NCI-H82 (cell line): ENCODE measurements around the gene ARL4A.

Experiments used
- DNase-seq: peaks from one replicate; lab custom pipeline; 2025; lab: John Stamatoyannopoulos, UW

The ARL4A gene

GRCh38 chr7:12701433-12701832 lies 14.0 kb downstream of the ARL4A start:
- DNase-seq: no peak

DNA sequence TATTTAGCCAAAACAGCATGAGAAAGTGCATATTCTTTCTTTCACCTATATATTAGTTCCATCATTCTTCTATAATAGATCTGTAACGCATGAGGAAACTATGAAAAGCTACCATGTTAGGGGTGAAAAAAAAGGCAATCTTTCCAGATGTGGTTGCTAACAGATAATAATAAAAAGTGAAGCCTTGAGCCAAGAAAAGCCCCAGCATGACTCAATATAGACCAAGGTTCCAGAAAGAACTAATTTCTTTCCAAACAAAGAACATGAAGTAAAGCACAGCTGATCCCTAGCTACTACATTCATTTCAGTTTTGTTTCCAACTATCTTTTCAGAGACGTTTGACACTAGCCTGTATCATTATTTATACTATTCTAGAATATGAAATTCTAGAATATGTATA lies 16.4 kb downstream of the ARL4A start:
- no peak for DNase-seq

DNA sequence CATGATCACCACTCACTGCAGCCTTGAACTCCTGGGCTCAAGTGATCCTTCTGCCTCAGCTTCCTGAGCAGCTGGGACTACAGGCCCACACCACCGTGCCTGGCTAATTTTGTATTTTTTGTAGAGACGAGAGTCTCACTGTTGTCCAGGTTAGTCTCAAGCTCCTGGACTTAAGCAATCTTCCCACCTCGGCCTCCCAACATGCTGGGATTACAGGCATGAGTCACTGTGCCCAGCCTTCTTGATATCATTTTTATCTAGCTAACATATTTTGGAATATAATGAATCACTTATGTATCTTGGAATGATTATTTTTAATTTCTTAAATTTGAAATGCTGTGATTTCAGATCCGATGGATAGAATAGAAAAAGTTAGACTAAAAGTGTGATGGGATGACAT lies 18.4 kb downstream of the ARL4A start:
- no peak for DNase-seq

DNA sequence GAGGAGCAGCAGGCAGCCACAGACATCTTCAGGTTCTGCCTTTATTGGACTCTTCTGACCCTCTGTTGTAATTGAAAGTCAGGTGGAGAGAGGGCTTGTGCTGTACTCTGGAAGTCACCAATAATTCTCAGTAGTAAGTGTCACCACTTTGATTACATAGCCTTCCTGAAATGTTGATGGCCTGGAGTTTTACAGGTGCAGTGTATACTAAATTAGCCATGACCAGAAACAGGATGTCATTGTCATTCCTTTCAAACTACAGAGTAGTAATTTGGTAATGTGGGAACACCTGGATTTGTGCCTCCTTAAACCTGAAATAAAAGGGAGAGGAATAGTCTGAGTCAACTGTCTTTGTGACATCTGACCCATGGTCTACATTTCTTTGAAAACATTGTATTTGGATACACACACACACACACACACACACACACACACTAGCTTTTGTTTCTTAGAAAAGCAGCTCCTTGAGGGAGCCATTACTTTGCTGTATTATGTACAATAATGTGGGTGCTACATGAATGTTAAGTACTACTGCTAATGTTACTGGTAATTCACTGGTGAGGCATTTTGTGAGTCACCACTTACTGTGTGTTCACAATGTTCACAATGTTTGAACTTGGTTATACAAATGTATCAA lies 19.6 kb downstream of the ARL4A start:
- no peak for DNase-seq

GRCh38 chr7:12708314-12708713 lies 20.9 kb downstream of the ARL4A start:
- no peak for DNase-seq

DNA sequence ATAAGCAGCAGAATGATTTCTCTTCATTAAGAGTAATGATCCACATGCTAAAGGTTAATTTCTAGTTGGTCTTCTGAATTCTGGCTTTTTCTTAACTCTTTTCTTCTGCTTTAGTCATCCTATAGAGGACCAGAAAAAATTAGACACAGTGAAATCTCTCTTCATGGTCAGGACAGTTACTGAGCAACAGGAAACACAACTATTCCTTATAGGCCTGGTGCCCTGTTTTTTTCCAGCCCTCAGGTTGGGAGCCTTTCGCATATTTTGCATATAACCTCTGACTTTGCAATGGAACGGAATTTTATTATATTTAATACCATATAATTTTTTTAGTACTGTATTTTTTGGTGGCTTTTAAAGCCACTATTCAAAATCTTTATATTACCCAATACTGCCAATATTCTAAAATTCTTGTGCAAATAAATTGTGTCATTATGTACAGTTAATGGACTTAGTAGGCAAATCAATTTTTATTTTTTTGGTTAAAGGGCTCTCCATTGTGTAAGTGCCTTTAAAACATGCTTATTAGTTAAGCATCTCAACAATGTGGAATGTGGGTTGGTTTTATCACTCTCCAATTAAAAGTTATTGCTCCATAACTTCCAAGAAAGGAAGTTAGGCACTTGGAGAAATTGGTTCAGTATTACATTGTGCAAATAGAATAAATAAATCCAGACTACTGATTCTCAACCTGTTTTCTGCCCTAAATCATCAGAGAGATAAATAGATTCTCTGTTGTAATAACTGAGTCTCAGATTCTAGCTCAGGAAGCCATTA lies 22.5 kb downstream of the ARL4A start:
- DNase-seq: no peak

GRCh38 chr7:12711124-12711523 lies 23.7 kb downstream of the ARL4A start:
- DNase-seq: no peak

DNA sequence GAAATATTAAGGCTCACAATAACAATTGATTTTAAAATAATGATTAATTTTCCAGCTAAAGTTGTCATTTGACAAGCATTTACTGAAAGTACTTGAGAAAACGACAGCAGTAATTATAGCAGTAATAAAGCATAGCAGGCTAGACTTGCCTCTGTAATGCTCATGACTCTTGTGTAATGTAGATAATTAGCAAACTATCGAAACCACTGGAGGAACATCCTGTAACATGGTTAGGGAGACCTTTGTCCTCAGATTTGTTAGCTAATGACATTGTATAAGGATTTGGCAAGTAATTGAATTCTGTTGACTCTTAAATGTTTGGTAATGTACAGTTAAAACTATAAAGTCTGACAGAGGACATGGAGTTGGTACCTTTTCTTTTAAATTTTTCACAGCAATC lies 24.8 kb downstream of the ARL4A start:
- DNase-seq: no peak

GRCh38 chr7:12713625-12714378 lies 26.4 kb downstream of the ARL4A start:
- no peak for DNase-seq

DNA sequence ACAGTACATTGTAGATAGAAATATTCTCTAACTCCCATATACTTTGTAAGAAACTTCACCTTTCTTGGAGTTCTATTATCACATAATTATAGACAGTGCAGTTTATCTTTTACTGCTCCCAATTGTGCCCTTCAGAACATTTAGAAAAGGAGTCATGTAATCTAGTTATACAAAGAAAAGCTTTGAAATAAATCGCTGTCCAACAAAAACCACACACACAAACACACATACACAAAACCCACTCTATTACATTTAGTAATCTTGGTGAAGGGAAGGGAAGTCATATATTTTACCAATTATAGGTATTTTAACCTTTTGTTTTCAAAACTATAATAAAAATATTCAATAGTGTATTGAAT lies 26.9 kb downstream of the ARL4A start:
- no peak for DNase-seq

DNA sequence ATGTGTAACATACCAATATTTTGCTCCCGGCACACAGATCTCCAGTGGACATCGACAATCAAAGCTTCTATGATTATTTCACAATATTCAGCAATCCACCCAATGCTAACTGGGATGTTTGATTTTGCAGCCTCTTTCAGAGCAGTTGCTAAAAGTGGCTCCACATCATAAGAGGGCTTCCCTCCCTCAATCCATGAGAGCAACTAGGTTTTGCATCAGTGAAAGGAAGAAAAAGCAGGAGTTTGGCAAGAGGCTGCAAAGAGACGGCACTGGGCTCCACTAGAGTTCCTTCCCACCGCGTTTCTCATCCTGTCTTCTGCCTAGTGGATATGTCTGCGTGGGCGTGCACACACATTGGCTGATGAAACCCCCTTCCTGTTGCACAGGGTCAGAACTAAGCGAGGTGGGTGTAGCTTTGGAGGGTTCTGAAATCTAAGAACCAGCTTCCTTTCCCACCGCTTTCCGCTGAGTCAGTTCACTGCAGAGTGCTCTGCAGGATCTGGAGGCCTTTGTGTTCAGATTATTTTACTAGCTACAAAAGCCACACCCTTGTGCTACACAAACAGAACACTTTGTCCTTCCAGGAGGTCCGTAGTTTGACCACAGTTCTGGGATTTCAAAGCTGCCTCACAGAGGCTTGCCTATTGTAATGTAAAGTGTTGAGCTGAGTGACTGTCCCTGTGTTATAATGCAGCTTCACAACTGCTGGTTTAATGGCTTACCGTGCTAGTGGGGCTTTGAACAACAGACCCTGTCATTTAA lies 28.1 kb downstream of the ARL4A start:
- DNase-seq: no peak

- DNase-seq: peak; percentile 41
Measured at GRCh38 chr7:12716134-12716681, 28.8 kb downstream of the ARL4A start.

DNA sequence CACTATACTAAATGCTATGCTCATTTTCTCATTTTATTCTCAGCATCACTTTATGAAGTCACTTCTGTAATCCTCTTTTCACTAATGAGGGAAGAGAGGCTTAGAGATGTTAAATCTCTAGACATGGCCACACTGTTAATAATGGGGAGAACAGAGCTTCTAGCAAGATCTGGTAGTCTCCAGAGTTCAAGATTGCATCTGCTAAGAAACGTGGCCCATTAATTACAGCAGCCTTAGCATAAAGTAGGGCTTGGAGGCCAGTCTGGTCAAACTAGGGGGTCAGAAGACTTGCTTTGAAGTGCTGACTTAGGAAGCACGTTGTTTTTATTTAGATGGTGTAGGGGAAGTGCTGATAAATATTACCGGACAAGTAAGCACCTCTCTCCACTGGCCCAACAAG lies 29.3 kb downstream of the ARL4A start:
- DNase-seq: peak; percentile 71

DNA sequence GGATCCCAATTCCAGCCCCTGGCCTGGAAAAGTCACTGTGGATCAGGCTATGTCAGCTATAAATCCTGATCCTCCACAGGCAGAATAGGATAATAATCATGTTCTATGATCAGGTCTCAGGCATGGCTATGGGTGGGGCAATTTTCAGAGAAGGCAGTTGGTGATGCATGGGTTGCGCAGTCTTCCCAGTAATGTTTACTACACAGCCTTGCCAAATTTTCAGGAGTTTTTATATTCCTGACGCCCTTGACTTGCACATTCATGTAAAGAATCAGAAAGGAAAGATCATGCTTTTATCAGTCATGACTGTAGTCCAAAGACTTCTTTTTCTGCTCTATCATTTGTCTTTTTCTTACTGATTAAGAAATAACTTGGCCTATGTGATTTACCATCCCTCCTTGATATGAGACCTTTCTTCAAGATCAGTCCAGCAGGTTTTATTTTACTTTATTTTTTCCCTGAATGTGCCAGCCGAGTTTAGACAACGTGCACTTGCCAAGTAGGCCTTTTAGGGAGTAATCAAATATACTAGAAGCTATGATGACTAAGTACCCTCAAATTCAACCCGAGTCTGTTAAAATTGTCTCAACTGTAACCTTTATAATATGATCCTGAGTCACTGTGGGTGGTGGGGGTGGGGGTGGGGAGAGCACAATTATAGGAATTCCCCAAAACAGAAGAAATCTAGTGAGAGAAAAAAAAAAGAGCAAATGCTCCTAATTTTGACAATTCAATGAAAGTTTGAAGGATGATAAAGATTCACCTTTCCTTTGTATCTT lies 31.9 kb downstream of the ARL4A start:
- no peak for DNase-seq

DNA sequence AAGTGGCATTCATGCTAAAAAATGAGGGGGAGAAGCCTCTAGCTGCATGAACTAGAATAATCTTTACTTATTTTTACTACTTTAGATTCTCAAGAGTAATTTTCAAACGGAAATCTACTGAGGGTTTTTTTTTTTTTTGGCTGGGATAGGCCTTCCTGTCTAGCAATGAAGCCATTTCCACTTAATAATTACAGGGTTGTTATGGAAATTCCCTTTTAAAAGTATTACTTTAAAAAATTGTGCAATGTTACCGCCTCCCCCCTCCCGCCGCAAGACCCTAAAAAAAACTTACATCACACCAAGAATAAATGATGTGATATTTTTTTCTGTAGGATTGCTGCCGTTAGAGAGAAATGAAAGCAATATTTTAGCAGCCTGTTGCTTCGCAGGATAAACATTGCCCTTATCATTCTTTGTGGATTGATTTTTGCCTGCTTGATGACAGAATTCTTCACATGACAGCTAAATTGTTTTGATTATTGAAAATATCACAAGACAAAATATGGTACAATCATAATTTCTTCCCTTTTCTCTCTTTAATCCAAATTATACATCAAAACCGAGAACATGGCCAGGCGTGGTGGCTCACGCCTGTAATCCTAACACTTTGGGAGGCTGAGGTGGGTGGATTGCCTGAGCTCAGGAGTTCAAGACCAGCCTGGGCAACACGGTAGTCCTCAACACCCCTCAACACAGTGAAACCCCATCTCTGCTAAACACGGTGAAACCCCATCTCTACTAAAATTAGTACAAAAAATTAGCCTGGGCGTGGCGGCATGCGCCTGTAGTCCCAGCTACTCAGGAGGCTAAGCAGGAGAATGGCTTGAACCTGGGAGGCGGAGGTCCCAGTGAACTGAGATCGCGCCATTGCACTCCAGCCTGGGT lies 32.8 kb downstream of the ARL4A start:
- no peak for DNase-seq

- no peak for DNase-seq
Measured at GRCh38 chr7:12721286-12721830, 33.9 kb downstream of the ARL4A start.

DNA sequence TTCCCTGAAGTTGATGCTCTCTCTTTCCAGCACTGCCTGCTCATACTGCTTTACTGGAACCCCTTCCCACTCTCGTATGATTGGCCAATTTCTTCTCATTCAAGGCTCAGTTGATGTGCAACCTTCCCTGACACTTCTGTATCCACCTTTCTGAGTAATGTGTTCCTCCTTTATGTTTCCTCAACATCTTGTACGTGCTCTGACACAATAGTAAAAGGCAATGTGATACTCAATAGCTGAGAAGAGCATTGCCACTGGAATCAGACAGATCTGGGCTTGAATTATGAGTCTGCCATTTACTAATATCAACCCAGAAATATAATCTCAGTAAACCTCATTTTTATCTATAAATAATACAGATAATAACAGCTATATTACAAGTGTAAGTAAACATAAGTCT lies 34.7 kb downstream of the ARL4A start:
- DNase-seq: no peak

DNA sequence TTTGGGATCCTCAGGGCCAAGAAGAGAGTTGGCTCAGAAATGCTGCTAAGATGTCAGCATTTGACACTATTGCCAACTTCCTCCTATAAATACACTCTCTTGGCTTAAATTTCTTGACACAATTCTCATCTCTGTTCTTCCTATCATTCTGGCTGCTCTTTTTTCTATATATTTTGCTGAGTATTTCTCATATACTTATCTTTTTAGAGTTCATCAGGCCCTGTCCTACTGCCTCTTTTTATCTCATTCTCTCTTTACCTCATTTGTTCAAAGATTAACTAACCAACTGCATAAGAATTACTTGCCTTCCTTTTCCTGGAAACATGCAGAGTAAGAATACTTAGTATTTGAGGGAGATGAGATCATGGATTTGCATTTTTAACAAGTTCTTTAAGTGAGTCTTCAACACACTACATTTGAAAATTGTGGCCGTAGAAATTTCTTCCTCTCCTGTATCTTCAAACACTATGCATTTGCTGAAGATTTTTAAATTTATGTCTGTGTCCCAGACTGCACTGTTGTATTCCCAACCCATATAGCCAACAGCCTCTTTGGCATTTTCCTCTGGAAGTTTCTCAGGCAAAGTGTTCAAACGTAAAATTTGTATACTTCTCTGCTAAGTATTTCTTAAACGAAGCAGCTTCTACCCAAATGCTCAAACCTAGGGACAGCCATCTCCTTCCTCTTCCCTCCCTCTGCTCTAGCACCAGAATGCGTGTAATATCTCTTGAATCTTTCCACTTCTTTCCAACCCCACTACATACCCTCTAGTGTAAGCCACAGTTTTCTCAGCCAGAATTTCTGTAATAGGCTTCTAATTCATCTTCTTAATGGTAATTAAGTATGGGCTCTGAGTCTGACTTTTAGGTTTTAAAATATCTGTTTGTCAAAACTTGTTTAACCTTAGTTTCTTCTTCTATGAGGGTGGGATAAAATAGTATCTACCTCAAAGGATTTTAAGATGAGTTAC lies 35.5 kb downstream of the ARL4A start:
- DNase-seq: no peak
